GM23248 (cell line): ENCODE results near the gene PNMA8C.

Experiments used
- EZH2 ChIP-seq: fragments of 200-600 bp; sonication (generic); IDR thresholded peaks from 2 replicates; pipeline ENCODE4 v1.6.1; 2018; ENCODE audit warnings: antibody characterized with exemption, mild to moderate bottlenecking; ENCODE audit not compliant: insufficient read depth, poor library complexity, severe bottlenecking
- EZH2phosphoT487 ChIP-seq: fragments of 200-600 bp; sonication (generic); IDR thresholded peaks from 2 replicates; pipeline ENCODE4 v1.6.1; 2018; ENCODE audit warnings: antibody characterized with exemption, moderate library complexity, mild to moderate bottlenecking, low read depth; ENCODE audit not compliant: insufficient read depth

DNA sequence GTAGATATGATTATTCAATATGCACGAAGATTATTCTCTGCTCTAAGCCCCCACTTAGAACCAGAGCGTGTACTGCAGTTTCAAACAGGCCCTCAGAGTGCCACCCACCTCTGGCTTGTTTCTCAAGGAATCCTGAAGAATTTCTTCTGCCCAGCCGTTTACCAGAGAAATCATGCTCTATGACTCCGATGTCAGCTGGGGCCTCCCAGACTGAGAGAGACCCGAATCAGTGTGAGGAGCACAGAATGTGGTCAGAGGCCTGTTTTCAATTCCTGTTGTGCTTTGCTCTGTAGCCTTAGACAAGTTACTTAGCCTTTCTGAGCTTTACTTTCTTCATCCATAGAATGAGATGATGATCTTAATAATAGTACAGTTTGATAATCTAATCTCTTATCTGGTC, 5.5 kb downstream of the PNMA8C start:
- TF ChIP-seq EZH2 (no peak), EZH2phosphoT487 (no peak)
